ENCODE measurements around the gene CELF4.

DNA sequence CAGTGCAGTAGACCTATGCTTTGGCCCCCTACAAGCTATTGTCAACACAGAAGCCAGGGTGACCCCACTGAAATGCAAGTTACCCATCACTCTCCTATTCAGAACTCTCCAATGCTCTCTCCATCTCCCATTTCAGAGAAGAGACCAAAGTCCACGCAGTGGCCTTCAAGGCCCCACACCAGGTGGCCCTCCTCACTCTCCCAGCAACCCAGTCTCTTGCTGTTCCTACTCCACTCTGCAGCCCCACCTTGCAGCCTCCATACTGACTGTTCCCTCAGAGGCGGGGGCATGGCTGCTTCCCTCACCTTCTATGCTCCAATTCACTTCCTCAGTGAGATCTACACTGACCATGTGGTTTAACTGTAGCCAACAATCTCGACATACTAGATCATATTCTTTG is 313.3 kb downstream of the CELF4 start:
- TF ChIP-seq, protein P1, sequence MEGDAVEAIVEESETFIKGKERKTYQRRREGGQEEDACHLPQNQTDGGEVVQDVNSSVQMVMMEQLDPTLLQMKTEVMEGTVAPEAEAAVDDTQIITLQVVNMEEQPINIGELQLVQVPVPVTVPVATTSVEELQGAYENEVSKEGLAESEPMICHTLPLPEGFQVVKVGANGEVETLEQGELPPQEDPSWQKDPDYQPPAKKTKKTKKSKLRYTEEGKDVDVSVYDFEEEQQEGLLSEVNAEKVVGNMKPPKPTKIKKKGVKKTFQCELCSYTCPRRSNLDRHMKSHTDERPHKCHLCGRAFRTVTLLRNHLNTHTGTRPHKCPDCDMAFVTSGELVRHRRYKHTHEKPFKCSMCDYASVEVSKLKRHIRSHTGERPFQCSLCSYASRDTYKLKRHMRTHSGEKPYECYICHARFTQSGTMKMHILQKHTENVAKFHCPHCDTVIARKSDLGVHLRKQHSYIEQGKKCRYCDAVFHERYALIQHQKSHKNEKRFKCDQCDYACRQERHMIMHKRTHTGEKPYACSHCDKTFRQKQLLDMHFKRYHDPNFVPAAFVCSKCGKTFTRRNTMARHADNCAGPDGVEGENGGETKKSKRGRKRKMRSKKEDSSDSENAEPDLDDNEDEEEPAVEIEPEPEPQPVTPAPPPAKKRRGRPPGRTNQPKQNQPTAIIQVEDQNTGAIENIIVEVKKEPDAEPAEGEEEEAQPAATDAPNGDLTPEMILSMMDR (IDR thresholded peaks at IDR 0.05): no peak
- no peak for TF ChIP-seq POLR2A (IDR thresholded peaks at IDR 0.05)

All from body of pancreas (tissue), 4 donors.